A549 (cell line): ENCODE results near the gene PRAME. TPM values are rescaled to one million over a fixed set of nuclear protein-coding genes. Genes with fewer than 3 reads are reported as not detected.
A peak's percentile ranks its signal among the peaks of the same experiment; 100 is the strongest.

ENCODE experiments used
- ATAC-seq, 2 experiments: fragments of 200-7000 bp in 1 of 2; fragments of >200 bp in 1 of 2; cut with Nextera tagmentation in 1 of 2; cut with Tn5 transposase in 1 of 2; 3 replicates each; pipeline versions ENCODE4 v1.8.0 to v1.9.1; 2018 to 2020; ENCODE audit warnings: mild to moderate bottlenecking in 1 of 2, moderate library complexity in 1 of 2
- CTCF ChIA-PET: fragments of 300-600 bp; sonication (Branson Sonifier 250); formaldehyde crosslinking; extraction: SDS; loops from one replicate; lab custom pipeline; 2021; ENCODE audit warnings: antibody characterized with exemption, inconsistent platforms; lab: Yijun Ruan, JAX
- POLR2A ChIA-PET: fragments of 350-600 bp; formaldehyde crosslinking; extraction: SDS; loops from one replicate; lab custom pipeline; 2021; ENCODE audit warnings: antibody characterized with exemption, inconsistent platforms; lab: Yijun Ruan, JAX
- DNase-seq, 2 experiments: peaks; one replicate each; pipeline versions ENCODE4 v3.0.0 to v3.0.0-alpha.2; 2011 to 2016; ENCODE audit warnings: low read depth in 1 of 2, low spot score in 1 of 2
- FAIRE-seq: peaks from 2 replicates; lab custom pipeline; 2011; peaks lifted over from hg19 to GRCh38; lab: Jason Lieb, UNC
- H3K27ac ChIP-seq, 2 experiments: fragments of >200 bp; sonication (Bioruptor Twin); formaldehyde crosslinking; 3 replicates each; pipeline ENCODE4 v1.5.1; 2016 to 2017
- H3K4me1 ChIP-seq: fragments of >200 bp; sonication (Bioruptor Twin); formaldehyde crosslinking; 3 replicates; pipeline ENCODE4 v1.6.1; 2016
- H3K4me2 ChIP-seq: fragments of >200 bp; sonication (Bioruptor Twin); formaldehyde crosslinking; 3 replicates; pipeline ENCODE4 v1.6.1; 2016
- H3K4me3 ChIP-seq: fragments of >200 bp; sonication (Bioruptor Twin); formaldehyde crosslinking; 3 replicates; pipeline ENCODE4 v1.5.1; 2016
- H3K9me3 ChIP-seq: fragments of >200 bp; sonication (Bioruptor Twin); formaldehyde crosslinking; 3 replicates; pipeline ENCODE4 v1.6.1; 2016
- ATOH8 ChIP-seq: fragments of 250-450 bp; sonication (Bioruptor Pico); IDR thresholded peaks from 2 replicates; pipeline ENCODE4 v1.5.0; 2020; ENCODE audit warnings: low read depth, mild to moderate bottlenecking, moderate library complexity
- CEBPB ChIP-seq, 2 experiments: fragments of >200 bp in 1 of 2; sonication (Bioruptor Twin) in 1 of 2; formaldehyde crosslinking in 1 of 2; IDR thresholded peaks; 2 replicates each; pipeline ENCODE4 v1.6.1; 2012 to 2016
- E2F6 ChIP-seq: IDR thresholded peaks from 2 replicates; pipeline ENCODE4 v1.6.1; 2012; ENCODE audit warnings: low read depth, borderline replicate concordance
- EHMT2 ChIP-seq: fragments of 200-600 bp; sonication (generic); IDR thresholded peaks from 2 replicates; pipeline ENCODE4 v1.6.1; 2016; ENCODE audit warnings: antibody characterized with exemption, low read depth, mild to moderate bottlenecking, moderate library complexity
- FOSL2 ChIP-seq, 2 experiments: fragments of 450-650 bp in 1 of 2; fragments of >200 bp in 1 of 2; sonication (Bioruptor Twin) in 1 of 2; formaldehyde crosslinking; IDR thresholded peaks; 2 replicates each; pipeline versions ENCODE4 v1.5.0 to v1.6.1; 2016 to 2020; ENCODE audit warnings: mild to moderate bottlenecking in 1 of 2, moderate library complexity in 1 of 2
- FOXS1 ChIP-seq: fragments of 250-450 bp; sonication (Bioruptor Pico); IDR thresholded peaks from 2 replicates; pipeline ENCODE4 v1.5.0; 2020; ENCODE audit warnings: mild to moderate bottlenecking, moderate library complexity
- HDAC2 ChIP-seq: fragments of 200-600 bp; sonication (generic); IDR thresholded peaks from 2 replicates; pipeline ENCODE4 v1.6.1; 2016
- HEYL ChIP-seq: fragments of 250-450 bp; sonication (Bioruptor Pico); IDR thresholded peaks from 2 replicates; pipeline ENCODE4 v1.8.0; 2021; ENCODE audit warnings: mild to moderate bottlenecking, moderate library complexity
- HOXA7 ChIP-seq: fragments of 250-450 bp; sonication (Bioruptor Pico); IDR thresholded peaks from 2 replicates; pipeline ENCODE4 v1.5.0; 2020; ENCODE audit warnings: mild to moderate bottlenecking, moderate library complexity
- HOXB5 ChIP-seq: fragments of 250-450 bp; sonication (Bioruptor Pico); IDR thresholded peaks from 2 replicates; pipeline ENCODE4 v1.5.0; 2020; ENCODE audit warnings: mild to moderate bottlenecking, moderate library complexity
- KDM5A ChIP-seq: fragments of 200-600 bp; sonication (generic); IDR thresholded peaks from 2 replicates; pipeline ENCODE4 v1.6.1; 2016; ENCODE audit warnings: antibody characterized with exemption, mild to moderate bottlenecking
- PHF8 ChIP-seq: fragments of 200-600 bp; sonication (generic); IDR thresholded peaks from 2 replicates; pipeline ENCODE4 v1.6.1; 2016; ENCODE audit warnings: low read depth, mild to moderate bottlenecking, antibody characterized with exemption, moderate library complexity, borderline replicate concordance
- RAD21 ChIP-seq, 2 experiments: fragments of >200 bp in 1 of 2; sonication (Bioruptor Twin) in 1 of 2; formaldehyde crosslinking in 1 of 2; IDR thresholded peaks in 1 of 2; conservative IDR thresholded peaks in 1 of 2; 2 replicates in 1 of 2; 3 replicates in 1 of 2; pipeline ENCODE4 v1.6.1; 2012 to 2018; ENCODE audit warnings: inconsistent platforms in 1 of 2
- REST ChIP-seq: fragments of 200-600 bp; sonication (generic); IDR thresholded peaks from 2 replicates; pipeline ENCODE4 v1.6.1; 2016; ENCODE audit warnings: antibody characterized with exemption, mild to moderate bottlenecking, moderate library complexity
- RFX5 ChIP-seq: fragments of 450-650 bp; IDR thresholded peaks from 2 replicates; pipeline ENCODE4 v1.7.1; 2014; ENCODE audit warnings: antibody characterized with exemption, mild to moderate bottlenecking, moderate library complexity
- SMC3 ChIP-seq: fragments of >200 bp; sonication (Bioruptor Twin); formaldehyde crosslinking; IDR thresholded peaks from 3 replicates; pipeline ENCODE4 v1.6.1; 2018; ENCODE audit warnings: inconsistent platforms
- TP53 ChIP-seq: fragments of 250-450 bp; sonication (Bioruptor Pico); IDR thresholded peaks from 2 replicates; pipeline ENCODE4 v1.5.0; 2021; ENCODE audit warnings: mild to moderate bottlenecking, moderate library complexity
- ZNF302 ChIP-seq: fragments of 250-450 bp; sonication (Bioruptor Pico); IDR thresholded peaks from 2 replicates; pipeline ENCODE4 v1.9.0; 2021; ENCODE audit warnings: inconsistent platforms, mild to moderate bottlenecking, moderate library complexity
- polyA plus RNA-seq, 4 experiments: library from polyadenylated mRNA; depleted of rRNA in 3 of 4; stranded (reverse); fragments of >200 nt; fragmentation: RNase III in 1 of 4; extraction: RNeasy Plus Mini Kit Qiagen cat#74134 plus additional on column Dnase treatment in 1 of 4; gene quantifications; 2 replicates in 3 of 4; 3 replicates in 1 of 4; pipeline ENCODE4 v1.2.3, GENCODE V29; 2011 to 2017

Gene PRAME
- polyA plus RNA-seq, 2 of the 4 experiments (the other 2 are of a cell fraction): 130 to 173 TPM

- TF ChIP-seq E2F6 (no peak), PHF8 (no peak), HOXB5 (CRISPR knock-in tag) (no peak), RAD21 (conservative IDR thresholded peaks at IDR 0.05 in 1 of 2, IDR thresholded peaks at IDR 0.05 in 1 of 2) (peak in 1 of 2 experiments; percentile 56; a peak in 3 of 5 replicates), RFX5 (no peak), FOSL2 (IDR thresholded peaks at IDR 0.05) (no peak), FOSL2 (CRISPR knock-in tag; IDR thresholded peaks at IDR 0.05) (no peak), KDM5A (no peak), HEYL (CRISPR knock-in tag) (no peak), ZNF302 (no peak), ATOH8 (CRISPR knock-in tag) (no peak), EHMT2 (no peak), SMC3 (peak; percentile 30; the same call in 1 of the 3 replicates)
Observed at GRCh38 chr22:22576244-22576988, 17.4 kb upstream of the PRAME start (continued).

- TF ChIP-seq KDM5A (no peak), HDAC2 (no peak), CEBPB (IDR thresholded peaks at IDR 0.05) (no peak), REST (no peak), FOXS1 (CRISPR knock-in tag) (no peak), HOXA7 (CRISPR knock-in tag) (no peak), TP53 (CRISPR knock-in tag) (no peak)
- TF ChIP-seq, all 56 proteins: peak for 0
- Histone ChIP-seq H3K9me3 (no peaks in the 10 kb centered on the region), H3K4me2 (no peak overlapping the region), H3K4me1 (no peaks in the 10 kb centered on the region), H3K27ac (no peak overlapping the region), H3K4me3 (no peak overlapping the region)
- ChIA-PET CTCF (interaction anchor here (0.6 to 1.5 kb wide), 3 partner anchors 12 to 32 kb away, joined by 3 to 8 read pairs (median 3); partner anchors contain the start of gene PRAME), POLR2A (no interaction called here)
- no peak for DNase-seq
- no peak for ATAC-seq
- FAIRE-seq: no peak
Observed at GRCh38 chr22:22574361-22574760, 15.3 kb upstream of the PRAME start.
